Trophoblast cell (in vitro differentiated cells and primary cell): ENCODE data around the gene SULF2.

Experiments used
- DNase-seq, 2 donors: peaks; one replicate each; pipeline ENCODE4 v3.0.0-alpha.2; 2016
- H2AFZ ChIP-seq: 2 replicates; pipeline ENCODE4 v1.6.1; 2013; ENCODE audit warnings: low read length, moderate library complexity, mild to moderate bottlenecking; ENCODE audit not compliant: insufficient read depth, poor library complexity
- H2AK5ac ChIP-seq: 2 replicates; pipeline ENCODE4 v1.6.1; 2013; ENCODE audit warnings: mild to moderate bottlenecking, low read length
- H2BK120ac ChIP-seq: 2 replicates; pipeline ENCODE4 v1.6.1; 2013; ENCODE audit warnings: low read length, mild to moderate bottlenecking, moderate library complexity; ENCODE audit not compliant: insufficient read depth, poor library complexity
- H2BK12ac ChIP-seq: 2 replicates; pipeline ENCODE4 v1.6.1; 2013; ENCODE audit warnings: mild to moderate bottlenecking, low read length, moderate library complexity
- H2BK5ac ChIP-seq: 2 replicates; pipeline ENCODE4 v1.6.1; 2013; ENCODE audit warnings: low read length, low read depth, moderate library complexity, mild to moderate bottlenecking; ENCODE audit not compliant: poor library complexity
- H3K14ac ChIP-seq: 2 replicates; pipeline ENCODE4 v1.6.1; 2013; ENCODE audit warnings: mild to moderate bottlenecking, low read length
- H3K18ac ChIP-seq: 2 replicates; pipeline ENCODE4 v1.6.1; 2013; ENCODE audit warnings: mild to moderate bottlenecking, low read length
- H3K23ac ChIP-seq: 2 replicates; pipeline ENCODE4 v1.6.1; 2013; ENCODE audit warnings: low read length
- H3K27ac ChIP-seq: 2 replicates; pipeline ENCODE4 v1.5.1; 2013; ENCODE audit warnings: low read depth, mild to moderate bottlenecking, inconsistent platforms, low read length, moderate library complexity
- H3K27me3 ChIP-seq: 2 replicates; pipeline ENCODE4 v1.6.1; 2013; ENCODE audit warnings: inconsistent platforms, mild to moderate bottlenecking, low read length, moderate library complexity; ENCODE audit not compliant: insufficient read depth
- H3K36me3 ChIP-seq, 2 experiments: 1 replicate in 1 of 2; 2 replicates in 1 of 2; pipeline ENCODE4 v1.6.1; 2013; ENCODE audit warnings: low read length in 2 of 2, mild to moderate bottlenecking in 2 of 2, moderate library complexity in 1 of 2; ENCODE audit not compliant: insufficient read depth in 2 of 2, control insufficient read depth in 1 of 2
- H3K4ac ChIP-seq: 2 replicates; pipeline ENCODE4 v1.6.1; 2013; ENCODE audit warnings: low read depth, mild to moderate bottlenecking, low read length, moderate library complexity
- H3K4me1 ChIP-seq, 2 experiments: 1 replicate in 1 of 2; 2 replicates in 1 of 2; pipeline ENCODE4 v1.6.1; 2013; ENCODE audit warnings: low read length in 2 of 2, mild to moderate bottlenecking in 2 of 2, moderate library complexity in 1 of 2; ENCODE audit not compliant: insufficient read depth in 2 of 2, control insufficient read depth in 1 of 2
- H3K4me2 ChIP-seq: 2 replicates; pipeline ENCODE4 v1.6.1; 2013; ENCODE audit warnings: inconsistent platforms, mild to moderate bottlenecking, low read length, moderate library complexity
- H3K4me3 ChIP-seq: 2 replicates; pipeline ENCODE4 v1.5.1; 2013; ENCODE audit warnings: mild to moderate bottlenecking, low read depth, low read length, inconsistent platforms
- H3K79me1 ChIP-seq: one replicate; pipeline ENCODE4 v1.6.1; 2013; ENCODE audit warnings: low read length
- H3K79me2 ChIP-seq: 2 replicates; pipeline ENCODE4 v1.6.1; 2013; ENCODE audit warnings: low read length, mild to moderate bottlenecking; ENCODE audit not compliant: control insufficient read depth, insufficient read depth, poor library complexity
- H3K9ac ChIP-seq: 2 replicates; pipeline ENCODE4 v1.6.1; 2013; ENCODE audit warnings: mild to moderate bottlenecking, low read length
- H3K9me3 ChIP-seq: 2 replicates; pipeline ENCODE4 v1.6.1; 2013; ENCODE audit warnings: low read depth, mild to moderate bottlenecking, control low read depth, inconsistent platforms, low read length; ENCODE audit not compliant: insufficient read depth
- H4K12ac ChIP-seq: 2 replicates; pipeline ENCODE4 v1.6.1; 2013; ENCODE audit warnings: low read depth, mild to moderate bottlenecking, low read length, moderate library complexity
- H4K8ac ChIP-seq: 2 replicates; pipeline ENCODE4 v1.6.1; 2013; ENCODE audit warnings: low read depth, mild to moderate bottlenecking, low read length, moderate library complexity
- H4K91ac ChIP-seq: one replicate; pipeline ENCODE4 v1.6.1; 2013; ENCODE audit warnings: low read depth, mild to moderate bottlenecking, low read length, moderate library complexity
- WGBS: extraction: QIAGEN DNeasy Blood & Tissue Kit; methylation state at CpG from one replicate; pipeline ENCODE4 v1.1.7; 2013; ENCODE audit warnings: missing lambda C conversion rate; ENCODE audit not compliant: insufficient read length, insufficient coverage; ENCODE audit errors: extremely low coverage; 5-methylcytosine and 5-hydroxymethylcytosine counted together

The SULF2 gene

GRCh38 chr20:47801079-47801478, 15.8 kb upstream of the SULF2 start:
- H3K4ac ChIP-seq = no peak overlapping the region
- no peak overlapping the region for H3K4me2 ChIP-seq
- no peak overlapping the region for H3K9ac ChIP-seq
- no peak overlapping the region for H2AK5ac ChIP-seq
- H2BK120ac ChIP-seq = no peak overlapping the region
- DNase-seq = no peak
- H3K23ac ChIP-seq = peak overlapping the region; percentile 66
- H2BK5ac ChIP-seq = no peak overlapping the region
- H3K79me2 ChIP-seq = no peaks in the 10 kb centered on the region
- H3K4me1 ChIP-seq = no peaks in the 10 kb centered on the region
- no peaks in the 10 kb centered on the region for H3K79me1 ChIP-seq
- no peak overlapping the region for H2BK12ac ChIP-seq
- H2AFZ ChIP-seq = no peak overlapping the region
- H4K8ac ChIP-seq = no peak overlapping the region
- H3K27me3 ChIP-seq = no peaks in the 10 kb centered on the region
- 100% methylated on average over 2 of the region's 5 CpGs for WGBS
- no peak overlapping the region for H3K4me3 ChIP-seq
- H4K12ac ChIP-seq = no peak overlapping the region
- H3K9me3 ChIP-seq = peaks cover 3% of the 10 kb centered on the region
- H4K91ac ChIP-seq = no peak overlapping the region
- no peak overlapping the region for H3K27ac ChIP-seq
- no peaks in the 10 kb centered on the region for H3K36me3 ChIP-seq
- H3K18ac ChIP-seq = no peak overlapping the region
- H3K14ac ChIP-seq = no peak overlapping the region

- Histone ChIP-seq H3K27ac (no peak overlapping the region), H3K14ac (no peak overlapping the region), H3K18ac (no peak overlapping the region), H3K4ac (no peak overlapping the region), H2AFZ (no peak overlapping the region), H3K23ac (no peak overlapping the region), H4K8ac (no peak overlapping the region), H3K79me1 (no peaks in the 10 kb centered on the region), H2BK5ac (no peak overlapping the region), H3K27me3 (no peaks in the 10 kb centered on the region), H2BK12ac (no peak overlapping the region), H3K36me3 (no peaks in the 10 kb centered on the region), H3K9ac (no peak overlapping the region), H4K12ac (no peak overlapping the region), H4K91ac (no peak overlapping the region), H3K4me3 (no peak overlapping the region), H2BK120ac (no peak overlapping the region), H3K4me2 (no peak overlapping the region), H3K9me3 (peaks cover 3% of the 10 kb centered on the region), H3K4me1 (no peaks in the 10 kb centered on the region), H3K79me2 (no peaks in the 10 kb centered on the region), H2AK5ac (no peak overlapping the region)
- WGBS = no CpG with 5 or more reads among the region's 11 CpGs
- no peak for DNase-seq
Measured at GRCh38 chr20:47800623-47801022, 15.3 kb upstream of the SULF2 start.

- no peak overlapping the region for H4K12ac ChIP-seq
- H3K4me2 ChIP-seq = no peak overlapping the region
Measured at GRCh38 chr20:47799116-47799715, 13.9 kb upstream of the SULF2 start.

GRCh38 chr20:47796971-47797370, 11.7 kb upstream of the SULF2 start:
- Histone ChIP-seq H3K4me2 (no peak overlapping the region), H2AK5ac (no peak overlapping the region)

More at GRCh38 chr20:47799116-47799715, 13.9 kb upstream of the SULF2 start:
- peaks cover 3% of the 10 kb centered on the region for H3K9me3 ChIP-seq
- H3K27ac ChIP-seq = no peak overlapping the region
- H3K36me3 ChIP-seq = no peaks in the 10 kb centered on the region
- DNase-seq = no peak
- WGBS = no CpG with 5 or more reads among the region's 6 CpGs
- no peaks in the 10 kb centered on the region for H3K4me1 ChIP-seq
- H3K27me3 ChIP-seq = no peaks in the 10 kb centered on the region
- H2BK12ac ChIP-seq = no peak overlapping the region
- no peak overlapping the region for H2AFZ ChIP-seq
- H3K9ac ChIP-seq = no peak overlapping the region
- no peak overlapping the region for H2BK5ac ChIP-seq
- no peak overlapping the region for H2BK120ac ChIP-seq
- H3K79me2 ChIP-seq = no peaks in the 10 kb centered on the region
- no peak overlapping the region for H3K4me3 ChIP-seq
- H4K8ac ChIP-seq = no peak overlapping the region
- H2AK5ac ChIP-seq = no peak overlapping the region
- no peak overlapping the region for H3K18ac ChIP-seq
- no peak overlapping the region for H3K14ac ChIP-seq
- no peak overlapping the region for H3K4ac ChIP-seq
- no peak overlapping the region for H3K23ac ChIP-seq
- H3K79me1 ChIP-seq = no peaks in the 10 kb centered on the region
- H4K91ac ChIP-seq = no peak overlapping the region

More at GRCh38 chr20:47796971-47797370, 11.7 kb upstream of the SULF2 start:
- H2AFZ ChIP-seq = no peak overlapping the region
- H3K4me1 ChIP-seq = peaks cover under 1 to 2% of the 10 kb centered on the region in 2 experiments
- DNase-seq = no peak
- H2BK12ac ChIP-seq = no peak overlapping the region
- no peak overlapping the region for H2BK5ac ChIP-seq
- H4K8ac ChIP-seq = no peak overlapping the region
- H3K27ac ChIP-seq = no peak overlapping the region
- H4K91ac ChIP-seq = no peak overlapping the region
- no peak overlapping the region for H2BK120ac ChIP-seq
- no peak overlapping the region for H3K4me3 ChIP-seq
- no peak overlapping the region for H3K14ac ChIP-seq
- H3K9ac ChIP-seq = no peak overlapping the region
- no peak overlapping the region for H3K4ac ChIP-seq
- WGBS = no CpG with 5 or more reads among the region's 9 CpGs
- peaks cover 3% of the 10 kb centered on the region for H3K9me3 ChIP-seq
- H3K27me3 ChIP-seq = no peaks in the 10 kb centered on the region
- no peak overlapping the region for H4K12ac ChIP-seq
- no peak overlapping the region for H3K18ac ChIP-seq
- H3K23ac ChIP-seq = no peak overlapping the region
- no peaks in the 10 kb centered on the region for H3K36me3 ChIP-seq
- no peaks in the 10 kb centered on the region for H3K79me1 ChIP-seq
- no peaks in the 10 kb centered on the region for H3K79me2 ChIP-seq
